Right lobe of liver (tissue), 6 donors: ENCODE measurements around the gene CABP2. TPM values are rescaled to one million over a fixed set of nuclear protein-coding genes. Genes with fewer than 3 reads are reported as not detected.

Source experiments
- ATAC-seq, 4 donors: fragments of 200-7000 bp; cut with Tn5 transposase; one replicate each; pipeline ENCODE4 v1.9.1; 2020; ENCODE audit warnings: mild to moderate bottlenecking in 4 of 4, moderate library complexity in 4 of 4
- DNase-seq, 3 donors: peaks; one replicate each; pipeline ENCODE4 v3.0.0-alpha.2; 2020
- H3K27ac ChIP-seq, 3 donors: fragments of 200-600 bp; one replicate each; pipeline ENCODE4 v1.8.0; 2022
- H3K27me3 ChIP-seq, 2 donors: fragments of 200-600 bp; one replicate each; pipeline ENCODE4 v1.8.0; 2022
- H3K36me3 ChIP-seq, 4 donors: fragments of 200-600 bp; sonication (generic) in 1 of 4; one replicate each; pipeline versions ENCODE4 v1.5.1 to v1.8.0; 2017 to 2022; ENCODE audit warnings: control low read depth in 1 of 4
- H3K4me1 ChIP-seq, 4 donors: fragments of 200-600 bp; sonication (generic) in 1 of 4; one replicate each; pipeline versions ENCODE4 v1.5.1 to v1.8.0; 2017 to 2022; ENCODE audit warnings: control low read depth in 1 of 4
- H3K4me3 ChIP-seq, 3 donors: fragments of 200-600 bp; one replicate each; pipeline ENCODE4 v1.8.0; 2022
- H3K9me3 ChIP-seq, 4 donors: fragments of 200-600 bp; sonication (generic) in 1 of 4; one replicate each; pipeline versions ENCODE4 v1.5.1 to v1.8.0; 2017 to 2022; ENCODE audit warnings: control low read depth in 1 of 4
- POLR2A ChIP-seq: fragments of 450-650 bp; IDR thresholded peaks from one replicate; pipeline ENCODE4 v1.6.1; 2017; ENCODE audit warnings: antibody characterized with exemption, mild to moderate bottlenecking
- WGBS: methylation state at CpG from one replicate; pipeline ENCODE4 v1.1.6; 2018; ENCODE audit warnings: low coverage, low lambda C conversion rate; ENCODE audit not compliant: insufficient coverage; ENCODE audit errors: missing lambda C conversion rate; 5-methylcytosine and 5-hydroxymethylcytosine counted together
- intact Hi-C, 2 donors: fragments of 100-400 bp; cut with DNase I; formaldehyde crosslinking; loops; one replicate each; pipeline versions ENCODE4 v1.11.2 to v1.14.1; 2022
- total RNA-seq, 6 experiments: library from RNA; depleted of rRNA in 2 of 6; stranded (reverse); fragments of >200 nt in 2 of 6; fragmentation: NEBNext Ultra II Directional in 3 of 6; extraction: Animal tissue kit (Norgen Biotek cat#: 25700) in 3 of 6; gene quantifications; one replicate each; pipeline versions ENCODE4 v1.1.0 to v1.2.4, GENCODE V29; 2016 to 2023
- TF ChIP-seq, protein P1 (sequence below), 4 donors: fragments of 200-600 bp in 3 of 4; fragments of 450-650 bp in 1 of 4; IDR thresholded peaks; one replicate each; pipeline versions ENCODE4 v1.5.1 to v1.8.0; 2016 to 2022; ENCODE audit warnings: antibody characterized with exemption in 4 of 4, mild to moderate bottlenecking in 2 of 4
- donor health status: DM: no; HTN: yes; CAD: no.
- donor health status: DM: no; HTN: no; CAD: no.
- donor health status: DM: no; HTN: no; CAD: no.
- donor health status: DM: no; HTN: yes; CAD: no.
- donor health status: DM: no; HTN: yes; CAD: no.

Gene CABP2
- total RNA-seq, 6 experiments from 2014 or later, result not detected

GRCh38 chr11:67500831-67501715, 22.2 kb downstream of the CABP2 start:
- WGBS, result 84% methylated on average over 7 of the region's 9 CpGs
- Histone ChIP-seq H3K4me3 (no peak overlapping the region), H3K36me3 (no peaks in the 10 kb centered on the region), H3K4me1 (peaks cover 0 to 15% (median 3%) of the 10 kb centered on the region in 4 donors), H3K27me3 (no peaks in the 10 kb centered on the region), H3K9me3 (no peaks in the 10 kb centered on the region), H3K27ac (no peak overlapping the region)
- no peak for ATAC-seq
- TF ChIP-seq POLR2A, result no peak
- TF ChIP-seq, protein P1, sequence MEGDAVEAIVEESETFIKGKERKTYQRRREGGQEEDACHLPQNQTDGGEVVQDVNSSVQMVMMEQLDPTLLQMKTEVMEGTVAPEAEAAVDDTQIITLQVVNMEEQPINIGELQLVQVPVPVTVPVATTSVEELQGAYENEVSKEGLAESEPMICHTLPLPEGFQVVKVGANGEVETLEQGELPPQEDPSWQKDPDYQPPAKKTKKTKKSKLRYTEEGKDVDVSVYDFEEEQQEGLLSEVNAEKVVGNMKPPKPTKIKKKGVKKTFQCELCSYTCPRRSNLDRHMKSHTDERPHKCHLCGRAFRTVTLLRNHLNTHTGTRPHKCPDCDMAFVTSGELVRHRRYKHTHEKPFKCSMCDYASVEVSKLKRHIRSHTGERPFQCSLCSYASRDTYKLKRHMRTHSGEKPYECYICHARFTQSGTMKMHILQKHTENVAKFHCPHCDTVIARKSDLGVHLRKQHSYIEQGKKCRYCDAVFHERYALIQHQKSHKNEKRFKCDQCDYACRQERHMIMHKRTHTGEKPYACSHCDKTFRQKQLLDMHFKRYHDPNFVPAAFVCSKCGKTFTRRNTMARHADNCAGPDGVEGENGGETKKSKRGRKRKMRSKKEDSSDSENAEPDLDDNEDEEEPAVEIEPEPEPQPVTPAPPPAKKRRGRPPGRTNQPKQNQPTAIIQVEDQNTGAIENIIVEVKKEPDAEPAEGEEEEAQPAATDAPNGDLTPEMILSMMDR (IDR thresholded peaks at IDR 0.05), result no peak
- DNase-seq, result peak in 1 of 3 donors; percentile 41
- intact Hi-C loops, result loop anchor here in 1 of 2 donors (10.0 kb wide), 1 partner anchor 106 kb away; the partner anchor contains the start of gene RAD9A

DNA sequence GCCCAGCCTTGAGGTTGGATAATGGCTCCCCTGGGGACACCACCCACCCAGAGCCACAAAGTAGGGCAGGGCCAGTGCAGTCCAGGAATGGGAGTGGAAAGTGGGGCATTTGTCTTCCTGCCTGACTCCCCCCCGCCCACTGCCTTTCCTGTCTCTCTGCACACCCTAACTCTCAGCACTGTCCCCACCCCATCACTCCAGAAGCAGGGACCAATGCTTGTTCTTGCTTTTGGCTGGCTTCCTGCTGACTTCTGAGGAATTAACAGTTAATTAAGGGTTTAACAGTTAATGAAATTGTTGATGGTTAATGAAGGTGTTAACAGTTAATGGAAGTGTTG, 22.8 kb downstream of the CABP2 start:
- Histone ChIP-seq H3K9me3 (no peaks in the 10 kb centered on the region), H3K4me1 (peaks cover 0 to 11% (median under 1%) of the 10 kb centered on the region in 4 donors), H3K27ac (no peak overlapping the region), H3K27me3 (no peaks in the 10 kb centered on the region), H3K36me3 (no peaks in the 10 kb centered on the region), H3K4me3 (no peak overlapping the region)
- TF ChIP-seq, protein P1 (IDR thresholded peaks at IDR 0.05), result no peak
- TF ChIP-seq POLR2A, result no peak
- WGBS, result 86% methylated on average over 1 of the region's 1 CpG
- intact Hi-C loops, result loop anchor here in 1 of 2 donors (10.0 kb wide), 1 partner anchor 106 kb away; the partner anchor contains the start of gene RAD9A
- ATAC-seq (no peak), DNase-seq (no peak)

DNA sequence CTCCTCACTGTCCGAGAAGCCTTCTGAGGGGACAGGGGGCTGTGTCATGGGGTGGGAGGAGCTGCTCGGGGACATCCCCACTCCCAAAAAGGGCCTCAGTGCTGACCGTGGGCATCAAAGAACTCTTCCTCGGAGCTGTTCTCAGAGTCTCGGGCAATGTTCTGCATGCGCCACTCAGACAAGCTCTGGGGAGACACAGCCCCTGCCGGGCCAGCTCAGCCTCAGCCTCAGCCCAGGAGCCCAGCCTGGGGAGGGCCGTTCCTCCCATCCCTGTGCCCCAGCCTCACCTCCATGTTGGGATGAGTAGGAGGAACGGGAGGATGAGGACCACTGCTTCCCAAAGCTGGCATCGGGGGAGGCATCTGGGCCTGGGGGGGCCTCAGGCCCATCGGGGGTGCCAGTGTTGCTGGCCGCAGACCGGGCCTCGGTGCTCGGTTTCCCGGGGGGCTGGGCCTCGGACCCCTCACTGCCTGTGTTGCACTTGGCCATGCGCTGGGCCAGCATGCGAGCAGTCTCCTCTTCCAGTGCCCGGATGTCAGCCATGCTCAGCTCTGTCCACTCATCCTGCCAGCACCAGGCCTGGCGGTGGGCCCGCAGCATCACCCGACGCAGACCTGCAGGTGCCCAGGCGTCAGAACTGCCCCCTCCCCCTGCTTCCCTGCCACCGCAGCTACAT, 23.3 kb downstream of the CABP2 start:
- no CpG with 5 or more reads among the region's 26 CpGs for WGBS
- ATAC-seq, result no peak
- no peaks in the 10 kb centered on the region for H3K36me3 ChIP-seq

GRCh38 chr11:67498544-67498972, 24.7 kb downstream of the CABP2 start:
- H3K27me3 ChIP-seq, result no peaks in the 10 kb centered on the region
- intact Hi-C loops, result no loop called here
- TF ChIP-seq, protein P1 (IDR thresholded peaks at IDR 0.05), result no peak
- TF ChIP-seq POLR2A, result no peak
- H3K4me3 ChIP-seq, result no peak overlapping the region
- DNase-seq, result peak in 1 of 3 donors; percentile 63
- H3K9me3 ChIP-seq, result no peaks in the 10 kb centered on the region
- peaks cover 0 to 2% (median 0%) of the 10 kb centered on the region in 4 donors for H3K36me3 ChIP-seq
- no peak overlapping the region for H3K27ac ChIP-seq
- WGBS, result no CpG with 5 or more reads among the region's 21 CpGs
- no peaks in the 10 kb centered on the region for H3K4me1 ChIP-seq
- peak; percentile 53 to 74 (median 58) for ATAC-seq

More for the DNA sequence above, 23.3 kb downstream of the CABP2 start:
- no peak overlapping the region for H3K27ac ChIP-seq
- DNase-seq, result peak in 1 of 3 donors; percentile 28
- H3K27me3 ChIP-seq, result no peaks in the 10 kb centered on the region
- H3K9me3 ChIP-seq, result no peaks in the 10 kb centered on the region
- H3K4me3 ChIP-seq, result no peak overlapping the region
- H3K4me1 ChIP-seq, result peaks cover 0 to 9% (median 0%) of the 10 kb centered on the region in 4 donors
- intact Hi-C loops, result loop anchor here in 1 of 2 donors (10.0 kb wide), 1 partner anchor 105 kb away; the partner anchor contains the start of gene RAD9A
- TF ChIP-seq, protein P1 (IDR thresholded peaks at IDR 0.05), result no peak
- no peak for TF ChIP-seq POLR2A
